DMS79 (cell line): ENCODE data around the gene NDUFAF7.
"Not testable (repeated sequence)": the region's sequence is repeated elsewhere in the genome, so short reads cannot be mapped to it uniquely, and the experiment has no call there.

Experiments
- DNase-seq: peaks from one replicate; lab custom pipeline; 2025; lab: John Stamatoyannopoulos, UW

NDUFAF7 gene

DNA sequence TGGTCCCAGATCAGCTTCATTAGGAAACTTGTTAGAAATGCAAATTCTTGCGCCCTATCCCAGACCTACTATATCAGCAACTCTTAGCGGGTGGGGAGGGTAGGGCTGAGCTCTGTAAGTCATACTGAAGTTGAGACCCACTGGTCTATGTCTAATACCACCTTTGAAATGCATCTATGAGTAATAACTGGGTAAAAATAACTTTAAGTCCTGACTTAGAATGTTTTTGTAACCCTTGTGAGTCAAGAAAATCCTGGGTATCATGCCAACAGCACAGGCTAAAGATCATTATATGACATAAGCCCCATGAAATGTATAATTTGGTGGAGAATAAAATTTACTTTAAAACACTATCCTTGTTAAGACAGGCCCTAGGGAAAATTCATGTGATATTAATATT lies 51.7 kb downstream of the NDUFAF7 start:
- DNase-seq: no peak

GRCh38 chr2:37284381-37284780 lies 52.9 kb downstream of the NDUFAF7 start:
- no peak for DNase-seq

DNA sequence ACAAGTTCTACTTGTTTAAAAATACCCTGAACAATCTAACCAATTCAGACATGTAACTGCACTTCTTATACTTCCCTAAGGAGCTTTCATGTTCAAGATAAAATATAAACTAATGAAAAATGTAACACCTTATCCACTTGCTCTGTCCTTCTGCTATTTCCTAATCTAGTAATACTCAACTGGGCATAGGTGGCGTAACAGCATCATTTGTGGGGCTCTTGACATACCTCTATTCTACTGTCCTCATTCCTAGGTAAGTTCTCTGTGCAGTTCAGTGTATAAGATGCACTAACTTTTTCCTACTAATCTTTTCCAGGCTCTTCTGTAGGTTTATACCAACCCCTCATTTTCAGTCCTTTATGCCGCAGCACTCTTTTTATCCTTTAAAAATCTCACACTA lies 56.5 kb downstream of the NDUFAF7 start:
- no peak for DNase-seq

DNA sequence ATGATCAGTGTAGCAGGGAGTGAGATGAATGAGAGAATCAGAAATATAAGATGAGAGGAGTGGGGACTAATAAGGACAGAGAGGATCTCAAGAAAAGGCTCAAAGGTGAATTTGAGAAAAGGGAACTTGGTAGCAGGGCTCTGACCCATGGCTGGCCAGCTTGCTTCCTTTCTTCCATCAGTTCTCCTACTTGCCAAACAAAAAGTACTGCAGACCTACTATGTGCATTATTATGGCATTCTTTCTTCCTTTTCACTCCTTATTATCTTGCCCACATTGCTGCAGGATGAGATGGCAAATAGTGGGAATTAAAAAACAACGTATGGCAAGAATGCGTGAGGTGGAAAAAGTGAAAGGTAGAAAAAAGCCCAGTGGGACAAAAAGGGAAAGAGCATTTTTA lies 60.2 kb downstream of the NDUFAF7 start:
- no peak for DNase-seq

DNA sequence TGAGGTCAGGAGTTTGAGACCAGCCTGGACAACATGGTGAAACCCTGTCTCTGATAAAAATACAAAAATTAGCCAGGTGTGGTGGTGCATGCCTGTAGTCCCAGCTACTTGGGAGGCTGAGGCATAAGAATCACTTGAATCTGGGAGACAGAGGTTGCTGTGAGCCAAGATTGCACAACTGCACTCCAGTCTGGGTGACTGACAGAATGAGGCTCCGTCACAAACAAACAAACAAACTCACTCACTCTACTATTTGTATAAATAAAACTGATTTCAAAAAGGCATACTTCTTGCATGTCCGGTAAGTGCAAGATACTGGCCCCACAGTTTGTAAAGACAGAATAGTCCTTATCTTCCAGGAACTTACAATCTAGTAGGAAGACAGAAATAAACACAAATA lies 63.4 kb downstream of the NDUFAF7 start:
- not testable (repeated sequence) for DNase-seq

DNA sequence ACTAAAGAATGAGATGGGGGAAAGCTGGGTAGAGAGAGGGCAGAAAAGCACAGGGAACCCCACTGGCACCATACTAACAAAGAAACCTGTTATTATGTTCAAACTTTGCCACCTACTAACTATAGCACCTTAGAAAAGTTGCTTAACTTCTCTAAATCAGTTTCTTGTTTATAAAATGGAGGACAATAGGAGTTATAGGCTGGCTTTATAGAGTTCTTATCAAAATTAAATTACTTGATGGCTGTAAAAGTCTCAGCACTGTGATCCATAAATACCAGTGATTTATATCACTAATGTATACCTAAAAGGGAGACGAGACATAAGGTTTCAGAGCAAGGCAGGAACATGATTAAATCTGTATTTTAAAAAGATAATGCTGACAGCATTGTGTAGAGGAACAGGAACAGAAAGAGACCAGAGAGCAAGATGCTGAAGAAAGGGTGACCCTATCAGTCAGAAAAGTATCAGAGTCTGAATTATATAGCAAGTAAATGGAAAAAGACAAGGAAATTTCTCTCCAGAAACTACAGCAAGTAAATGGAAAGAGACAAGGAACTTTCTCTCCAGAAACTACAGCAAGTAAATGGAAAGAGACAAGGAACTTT lies 64.1 kb downstream of the NDUFAF7 start:
- no peak for DNase-seq

GRCh38 chr2:37297632-37298031 lies 66.2 kb downstream of the NDUFAF7 start:
- no peak for DNase-seq
